HG03558 (cell line): ENCODE measurements around the gene HAUS7.

Source experiments
- ATAC-seq: cut with Tn5 transposase; IDR thresholded peaks from one replicate; pipeline ENCODE4 v1.9.1; 2021; ENCODE audit warnings: moderate number of reproducible peaks; ENCODE audit not compliant: unreplicated experiment; ENCODE audit errors: extremely low read depth

Gene HAUS7

DNA sequence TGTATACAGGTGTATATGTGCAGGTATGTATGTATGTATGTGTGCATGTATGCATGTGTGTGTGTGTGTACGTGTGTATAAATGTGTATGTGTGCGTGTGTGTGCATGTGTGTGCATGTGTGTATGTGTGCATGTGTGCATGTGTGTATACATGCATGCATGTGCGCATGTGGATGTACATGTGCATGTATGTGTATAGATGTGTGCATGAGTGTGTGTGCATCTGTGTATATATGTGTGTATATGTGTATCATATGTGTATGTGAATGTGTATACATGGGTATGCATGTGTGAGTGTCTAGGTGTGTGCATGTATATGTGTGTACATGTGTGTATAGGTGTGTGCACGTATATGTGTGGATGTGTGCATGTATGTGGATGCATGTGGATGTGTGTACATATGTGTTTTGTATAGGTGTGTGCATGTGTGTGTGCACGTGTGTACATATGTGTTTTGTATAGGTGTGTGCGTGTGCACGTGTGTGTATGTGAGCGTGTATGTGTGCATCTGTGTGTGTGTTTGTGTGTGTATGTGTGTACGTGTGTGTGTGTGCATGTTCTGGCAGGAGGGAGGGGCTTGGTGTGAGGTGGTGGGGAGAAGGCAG lies 30.4 kb upstream of the HAUS7 start:
- ATAC-seq, result no peak

DNA sequence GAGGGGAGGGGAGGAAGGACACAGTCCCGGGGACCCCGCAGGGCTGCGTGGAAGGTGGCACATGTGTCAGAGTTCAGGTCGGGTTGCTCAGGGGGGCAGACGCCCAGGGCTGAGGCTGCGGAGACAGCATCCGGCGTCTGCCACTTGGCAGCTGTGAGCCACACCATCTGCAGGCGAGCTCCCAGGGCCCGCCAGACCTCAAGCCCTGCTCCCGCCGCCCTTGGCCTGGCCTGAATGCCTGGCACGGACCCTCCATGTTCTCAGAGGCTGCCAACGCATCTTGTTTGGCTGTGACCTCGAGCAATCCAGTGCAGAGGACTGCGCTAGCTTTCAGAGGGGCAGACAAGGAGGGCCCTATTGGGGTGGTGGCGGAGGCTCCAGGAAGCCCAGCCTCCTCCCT lies 29.5 kb upstream of the HAUS7 start:
- no peak for ATAC-seq

GRCh38 chrX:153499341-153499740 lies 29.0 kb upstream of the HAUS7 start:
- no peak for ATAC-seq

DNA sequence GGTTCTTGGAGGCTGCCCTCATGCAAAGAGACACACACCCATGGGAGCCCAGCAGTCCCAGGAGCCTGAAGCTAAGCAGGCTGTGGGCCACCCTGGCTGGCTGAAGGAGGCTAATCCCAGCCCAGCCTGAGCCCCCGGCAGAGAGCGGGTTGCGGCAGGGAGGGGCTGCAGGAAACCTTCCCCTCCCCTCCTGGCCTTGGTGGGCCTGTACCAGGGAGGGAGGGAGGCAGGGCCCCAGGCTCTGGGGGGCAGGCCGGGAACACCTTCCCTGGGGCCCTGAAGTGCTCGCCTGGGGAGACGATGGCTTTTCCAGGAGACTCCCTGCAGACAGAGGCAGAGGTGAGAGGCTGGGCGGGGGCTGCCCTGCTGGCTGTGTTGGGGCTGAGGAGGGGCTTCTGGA lies 28.1 kb upstream of the HAUS7 start:
- ATAC-seq, result no peak

DNA sequence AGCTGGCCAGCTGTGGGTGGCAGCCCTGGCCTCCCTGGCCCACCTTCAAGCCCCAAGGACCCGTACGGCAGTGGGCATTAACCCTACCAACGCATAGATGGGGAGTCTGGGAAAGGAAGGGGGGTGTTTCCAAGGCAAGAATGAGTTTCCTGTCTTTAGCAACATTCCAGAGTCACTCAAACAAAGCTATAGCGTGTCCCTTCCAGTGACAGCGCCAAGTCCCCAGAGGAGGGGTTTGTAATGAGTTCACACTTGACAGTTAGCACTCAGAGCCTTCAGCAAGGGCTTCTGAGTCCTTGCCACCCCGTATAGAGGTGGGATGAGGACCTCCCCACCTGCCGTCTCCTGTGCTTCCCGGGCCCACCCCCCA lies 26.2 kb upstream of the HAUS7 start:
- ATAC-seq, result no peak

- no peak for ATAC-seq
Measured at GRCh38 chrX:153495903-153496589, 25.7 kb upstream of the HAUS7 start.

GRCh38 chrX:153495362-153495751 lies 25.0 kb upstream of the HAUS7 start:
- no peak for ATAC-seq

- ATAC-seq, result no peak
Measured at GRCh38 chrX:153494541-153495361, 24.4 kb upstream of the HAUS7 start, which contains the start of gene BGN. BGN (plus strand) TSS chrX:153494980; CDS start chrX:153504632, 9,652 bp downstream.

GRCh38 chrX:153494061-153494460 lies 23.7 kb upstream of the HAUS7 start:
- no peak for ATAC-seq

- ATAC-seq, result no peak
Measured at GRCh38 chrX:153493085-153493484, 22.7 kb upstream of the HAUS7 start.

DNA sequence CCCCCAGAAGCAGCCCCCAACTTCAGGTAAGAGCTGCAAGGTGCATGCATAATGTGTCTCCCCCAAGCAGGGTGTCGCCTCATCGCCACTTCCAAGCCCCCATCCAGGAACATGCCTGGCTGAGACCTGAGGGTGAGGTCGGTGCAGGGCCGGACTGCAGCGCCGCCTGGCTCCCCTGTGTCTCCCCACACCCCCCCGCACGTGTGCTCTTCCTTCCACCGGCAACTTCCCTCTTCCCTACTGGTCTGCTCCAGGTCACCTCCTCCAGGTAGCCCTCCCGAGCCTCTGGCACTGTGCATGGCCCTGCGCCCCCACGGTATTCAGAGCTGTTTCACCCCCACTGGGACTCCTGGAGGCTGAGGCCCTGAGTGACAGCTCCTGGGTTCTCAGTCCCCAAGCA lies 22.2 kb upstream of the HAUS7 start:
- no peak for ATAC-seq

- ATAC-seq, result no peak
Measured at GRCh38 chrX:153491918-153492317, 21.5 kb upstream of the HAUS7 start.

DNA sequence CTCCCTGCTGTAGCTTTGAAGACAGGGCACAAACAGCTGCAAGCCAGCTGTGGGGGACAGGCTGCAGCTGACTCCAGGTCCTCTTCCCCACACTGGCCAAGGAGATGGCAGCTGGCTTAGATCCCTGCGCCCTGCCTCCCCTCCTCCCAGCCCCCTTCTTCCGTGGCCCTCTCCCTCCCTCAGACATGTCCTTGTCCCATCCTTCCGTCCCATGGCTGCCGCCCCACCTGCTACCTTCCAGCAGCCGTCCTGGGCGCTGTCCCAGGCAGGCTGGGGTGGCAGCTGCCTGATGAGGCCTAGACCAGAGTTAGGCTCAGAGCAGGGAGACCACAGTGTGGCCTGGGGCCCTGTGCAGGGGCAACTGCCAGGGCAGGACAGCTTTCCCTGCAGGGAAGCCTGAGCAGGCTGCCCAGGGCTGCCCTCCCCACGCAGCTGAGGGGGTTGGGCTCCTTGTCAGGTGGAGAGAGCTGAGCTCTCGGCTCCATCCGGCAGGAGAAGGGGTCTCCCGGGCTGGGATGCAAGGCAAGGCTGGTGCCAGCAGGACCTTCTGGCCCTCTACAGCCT lies 21.1 kb upstream of the HAUS7 start:
- ATAC-seq, result no peak

- no peak for ATAC-seq
Measured at GRCh38 chrX:153490217-153490930, 20.0 kb upstream of the HAUS7 start.

DNA sequence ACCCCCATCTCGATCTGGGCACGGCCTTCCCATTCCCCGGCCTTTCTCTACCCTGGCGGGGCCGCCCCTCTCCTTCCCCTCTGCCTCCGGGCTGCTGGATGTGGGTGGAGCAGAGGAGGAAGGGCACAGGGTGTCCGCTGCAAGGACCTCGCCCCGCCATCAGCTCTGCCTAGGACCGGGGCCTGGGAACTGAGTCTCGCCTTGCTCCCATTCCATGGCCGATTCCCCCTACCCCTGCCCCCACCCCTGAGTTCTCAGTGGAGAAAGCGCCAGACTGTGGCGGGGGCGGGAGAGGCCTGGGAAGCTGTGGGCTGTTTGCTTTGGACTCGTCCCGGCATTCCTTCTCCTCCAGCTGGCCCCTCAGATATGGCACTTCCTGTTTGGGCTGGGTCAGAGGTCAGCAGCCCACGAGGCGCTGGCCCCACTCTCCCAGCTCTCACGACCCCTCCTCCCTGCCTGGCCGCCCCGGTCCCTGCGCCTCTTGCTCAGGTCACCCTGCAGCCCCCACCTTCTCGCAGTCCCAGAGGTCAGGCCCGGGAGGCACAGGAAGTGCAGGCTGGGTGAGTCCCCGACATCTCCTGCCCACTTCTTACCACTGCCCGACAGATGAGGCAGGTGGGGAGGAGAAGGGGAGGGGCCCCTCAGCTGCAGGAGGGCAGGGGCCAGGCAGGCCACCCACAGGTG lies 18.0 kb upstream of the HAUS7 start:
- no peak for ATAC-seq

DNA sequence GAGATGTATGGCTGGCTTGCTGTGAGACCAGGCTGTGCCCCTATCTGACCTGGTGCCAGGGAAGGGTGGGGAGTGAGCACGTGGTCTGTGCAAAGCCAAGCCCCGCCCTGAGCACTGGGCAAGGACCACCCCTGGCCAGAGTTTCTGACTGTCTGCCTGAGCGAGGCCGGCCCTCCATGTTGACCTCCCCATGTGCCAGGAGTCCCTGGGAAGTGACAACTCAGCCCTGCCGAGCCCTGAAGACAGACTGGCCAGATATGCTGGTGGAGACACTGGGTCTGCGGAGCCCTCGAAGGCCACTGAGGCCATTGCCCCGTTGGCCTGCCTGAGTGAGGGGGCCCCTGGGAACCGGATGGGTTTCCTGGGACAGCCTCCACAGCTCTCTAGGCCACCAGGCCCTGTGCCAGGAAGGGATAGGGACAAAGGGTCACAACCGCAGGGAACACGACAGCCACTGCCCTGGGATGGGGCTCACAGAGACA lies 17.3 kb upstream of the HAUS7 start:
- no peak for ATAC-seq

DNA sequence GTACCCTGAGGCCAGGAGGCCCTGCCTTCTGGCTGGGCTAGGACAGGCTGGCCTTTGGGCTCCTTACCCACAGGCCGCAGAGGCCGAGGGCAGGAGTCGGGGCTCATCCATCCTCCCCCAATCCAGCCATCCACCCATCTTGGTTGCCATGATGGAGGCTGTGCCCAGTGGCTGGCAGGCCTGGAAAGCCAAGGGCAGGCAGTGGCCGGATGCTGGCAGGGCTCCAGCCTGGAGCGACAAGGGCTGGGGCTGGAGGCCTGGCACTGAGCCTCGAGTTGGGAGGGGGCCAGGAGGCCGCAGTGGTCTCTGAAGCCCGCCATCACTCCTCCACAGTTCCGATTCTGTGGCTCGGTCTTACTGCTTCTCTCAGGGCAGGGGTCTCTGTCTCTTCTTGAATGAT lies 15.8 kb upstream of the HAUS7 start:
- no peak for ATAC-seq

GRCh38 chrX:153485396-153486080 lies 15.2 kb upstream of the HAUS7 start:
- no peak for ATAC-seq

- no peak for ATAC-seq
Measured at GRCh38 chrX:153482376-153483015, 12.1 kb upstream of the HAUS7 start.
